ENCODE measurements around the gene MED9. TPM values are rescaled to one million over a fixed set of nuclear protein-coding genes. Genes with fewer than 3 reads are reported as not detected.

MED9 gene
- total and polyA plus RNA-seq, 9 of the 15 experiments (the other 6 are each of a cell fraction or from before 2014, with no cell fraction given): 2.2 to 15.8 (median 12.7) TPM

- peaks cover 0 to 18% of the 10 kb centered on the region in 2 experiments; a peak in 2 of 5 replicates for H3K4me1 ChIP-seq (replicated peaks in 1 of 2; ENCODE audit: control insufficient read depth in 2 of 2, insufficient read depth in 2 of 2, low read length in 2 of 2)
- intact Hi-C loops (cut with micrococcal nuclease): no loop called here
- ATAC-seq: no peak
- H2AFZ ChIP-seq (ENCODE audit: low read depth, low read length): no peak overlapping the region
- in situ Hi-C loops (cut with MboI): no loop called here
- H3K36me3 ChIP-seq (ENCODE audit: control insufficient read depth, insufficient read depth, low read length): no peaks in the 10 kb centered on the region
- H3K4me3 ChIP-seq: no peak overlapping the region
- no peak for DNase-seq (ENCODE audit: extremely low read depth in 1 of 4, low spot score in 3 of 4)
- H3K27me3 ChIP-seq (ENCODE audit: control insufficient read depth in 2 of 2, insufficient read depth in 2 of 2, low read length in 2 of 2): no peaks in the 10 kb centered on the region
- WGBS (ENCODE audit: insufficient coverage, low coverage, missing lambda C conversion rate): 72% methylated on average over 16 of the region's 21 CpGs
- no peak overlapping the region for H3K9ac ChIP-seq (ENCODE audit: insufficient read depth in 1 of 2, low read depth in 2 of 2, low read length in 2 of 2)
- FAIRE-seq: no peak
- H3K79me2 ChIP-seq (ENCODE audit: control insufficient read depth, insufficient read depth, low read length): no peaks in the 10 kb centered on the region
- POLR2A ChIA-PET: interaction anchor here (0.6 to 0.8 kb wide), 2 partner anchors 69 to 398 kb away, joined by 3 read pairs; no protein-coding TSS in a partner anchor
- CTCF ChIA-PET (ENCODE audit: low intra/inter-chr PET ratio): no interaction called here
- no peaks in the 10 kb centered on the region for H4K20me1 ChIP-seq (replicated peaks; ENCODE audit: control insufficient read depth, insufficient read depth, low read length)
- H3K27ac ChIP-seq (ENCODE audit: extremely low read depth, low read depth, low read length): no peak overlapping the region
- H3K9me3 ChIP-seq (replicated peaks; ENCODE audit: control insufficient read depth, insufficient read depth, low read depth, low read length): no peaks in the 10 kb centered on the region
- no TSS peak for BruUV-seq (replicated peaks)
- no peak overlapping the region for H3K4me2 ChIP-seq (ENCODE audit: insufficient read depth, low read length)
- no peaks in the 10 kb centered on the region for H3K9me1 ChIP-seq (ENCODE audit: control insufficient read depth, insufficient read depth, low read length)
- TF ChIP-seq KAT8 (IDR thresholded peaks at IDR 0.05; ENCODE audit: low read depth): no peak
- no peak for TF ChIP-seq TEAD4 (IDR thresholded peaks at IDR 0.05; ENCODE audit: low read length)
- TF ChIP-seq TEAD4 (CRISPR knock-in tag; IDR thresholded peaks at IDR 0.05; ENCODE audit: borderline replicate concordance): no peak
- TF ChIP-seq TCF7 (IDR thresholded peaks at IDR 0.05; ENCODE audit: borderline replicate concordance): no peak
- TF ChIP-seq ESRRB (CRISPR knock-in tag; IDR thresholded peaks at IDR 0.05; ENCODE audit: borderline replicate concordance): no peak
- TF ChIP-seq NR2C1 (IDR thresholded peaks at IDR 0.05): no peak
- TF ChIP-seq NR2C1 (tag; IDR thresholded peaks at IDR 0.05): no peak
- TF ChIP-seq MAFF (IDR thresholded peaks at IDR 0.05; ENCODE audit: low read length): no peak
- no peak for TF ChIP-seq RERE (CRISPR knock-in tag; IDR thresholded peaks at IDR 0.05; ENCODE audit: borderline replicate concordance)
- TF ChIP-seq ZNF408 (CRISPR knock-in tag; IDR thresholded peaks at IDR 0.05; ENCODE audit: low read depth): no peak
- no peak for TF ChIP-seq ZFP36 (IDR thresholded peaks at IDR 0.05; ENCODE audit: low read depth, low read length, partially characterized antibody)
- no peak for TF ChIP-seq STAT5B (CRISPR knock-in tag; IDR thresholded peaks at IDR 0.05)
- TF ChIP-seq XRCC3 (IDR thresholded peaks at IDR 0.05): no peak
- no peak for TF ChIP-seq NCOA1 (IDR thresholded peaks at IDR 0.05; ENCODE audit: low read depth)
- TF ChIP-seq ZC3H11A (IDR thresholded peaks at IDR 0.05; ENCODE audit: low read depth, low read length): no peak
- TF ChIP-seq MXD1 (CRISPR knock-in tag; IDR thresholded peaks at IDR 0.05; ENCODE audit: borderline replicate concordance, poor library complexity, severe bottlenecking): no peak
These were observed 39.4 kb downstream of the MED9 start for GRCh38 chr17:17515934-17516930.

Data from K562 (cell line).